Glutamatergic neuron (in vitro differentiated cells): ENCODE results near the gene TMPRSS15. TPM values are rescaled to one million over a fixed set of nuclear protein-coding genes. Genes with fewer than 3 reads are reported as not detected.

Experiments
- DNase-seq: peaks from one replicate; pipeline ENCODE4 v3.0.0; 2022
- H3K27ac Mint-ChIP-seq: one replicate; pipeline ENCODE4 v1.8.0; 2020; ENCODE audit warnings: mild to moderate bottlenecking, mixed read lengths, inconsistent platforms; ENCODE audit not compliant: unreplicated experiment
- H3K27me3 Mint-ChIP-seq: one replicate; pipeline ENCODE4 v1.8.0; 2020; ENCODE audit warnings: mild to moderate bottlenecking, moderate library complexity, mixed read lengths, inconsistent platforms; ENCODE audit not compliant: unreplicated experiment
- H3K36me3 Mint-ChIP-seq: one replicate; pipeline ENCODE4 v1.8.0; 2020; ENCODE audit warnings: mild to moderate bottlenecking, mixed read lengths, inconsistent platforms; ENCODE audit not compliant: unreplicated experiment
- H3K4me1 Mint-ChIP-seq: one replicate; pipeline ENCODE4 v1.8.0; 2020; ENCODE audit warnings: mild to moderate bottlenecking, low read depth, mixed read lengths, inconsistent platforms; ENCODE audit not compliant: unreplicated experiment
- H3K4me3 Mint-ChIP-seq: one replicate; pipeline ENCODE4 v1.8.0; 2020; ENCODE audit warnings: mild to moderate bottlenecking, mixed read lengths, inconsistent platforms; ENCODE audit not compliant: unreplicated experiment
- H3K9me3 Mint-ChIP-seq: one replicate; pipeline ENCODE4 v1.8.0; 2020; ENCODE audit warnings: mild to moderate bottlenecking, moderate library complexity, mixed read lengths, inconsistent platforms; ENCODE audit not compliant: unreplicated experiment
- total RNA-seq: library from RNA; stranded (reverse); fragmentation: NEBNext Ultra II Directional; extraction: Animal tissue kit (Norgen Biotek cat#: 25700); gene quantifications from one replicate; pipeline ENCODE4 v1.2.1, GENCODE V29; 2021; ENCODE audit not compliant: unreplicated experiment
- TF ChIP-seq, protein P1 (sequence below): fragments of 200-600 bp; sonication (generic); IDR thresholded peaks from one replicate; pipeline ENCODE4 v1.5.0; 2021; ENCODE audit not compliant: partially characterized antibody, unreplicated experiment

TMPRSS15 gene
- total RNA-seq, 1 donor from 2014 or later: not detected

DNA sequence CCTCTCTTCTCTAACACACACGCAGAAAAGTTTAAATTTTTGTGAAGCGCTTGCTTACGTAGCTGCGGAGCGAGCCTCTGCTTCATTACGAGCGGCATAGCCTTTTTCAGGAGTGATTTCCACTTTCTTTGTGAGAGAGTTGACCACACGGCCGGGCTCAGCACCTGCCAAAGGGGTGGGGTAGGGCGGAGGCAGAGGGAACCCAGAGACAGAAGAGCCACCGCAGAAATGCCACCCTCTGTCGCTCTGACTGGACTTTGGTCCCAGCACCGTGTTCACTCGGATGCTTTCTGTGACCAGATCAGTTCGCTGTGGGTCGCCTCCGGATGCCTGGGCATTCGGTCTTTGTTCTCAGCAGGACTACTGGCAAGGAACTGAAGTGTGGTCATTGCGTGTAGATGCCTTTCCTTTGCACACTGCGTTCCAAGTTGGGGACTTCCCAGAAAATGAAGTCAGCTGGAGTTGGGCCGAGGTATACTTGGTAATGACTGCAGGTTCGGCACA lies 158.1 kb downstream of the TMPRSS15 start:
- peak overlapping the region; percentile 84 for H3K27ac Mint-ChIP-seq
- peaks cover 8% of the 10 kb centered on the region for H3K27me3 Mint-ChIP-seq
- DNase-seq: peak; percentile 29
- TF ChIP-seq, protein P1, sequence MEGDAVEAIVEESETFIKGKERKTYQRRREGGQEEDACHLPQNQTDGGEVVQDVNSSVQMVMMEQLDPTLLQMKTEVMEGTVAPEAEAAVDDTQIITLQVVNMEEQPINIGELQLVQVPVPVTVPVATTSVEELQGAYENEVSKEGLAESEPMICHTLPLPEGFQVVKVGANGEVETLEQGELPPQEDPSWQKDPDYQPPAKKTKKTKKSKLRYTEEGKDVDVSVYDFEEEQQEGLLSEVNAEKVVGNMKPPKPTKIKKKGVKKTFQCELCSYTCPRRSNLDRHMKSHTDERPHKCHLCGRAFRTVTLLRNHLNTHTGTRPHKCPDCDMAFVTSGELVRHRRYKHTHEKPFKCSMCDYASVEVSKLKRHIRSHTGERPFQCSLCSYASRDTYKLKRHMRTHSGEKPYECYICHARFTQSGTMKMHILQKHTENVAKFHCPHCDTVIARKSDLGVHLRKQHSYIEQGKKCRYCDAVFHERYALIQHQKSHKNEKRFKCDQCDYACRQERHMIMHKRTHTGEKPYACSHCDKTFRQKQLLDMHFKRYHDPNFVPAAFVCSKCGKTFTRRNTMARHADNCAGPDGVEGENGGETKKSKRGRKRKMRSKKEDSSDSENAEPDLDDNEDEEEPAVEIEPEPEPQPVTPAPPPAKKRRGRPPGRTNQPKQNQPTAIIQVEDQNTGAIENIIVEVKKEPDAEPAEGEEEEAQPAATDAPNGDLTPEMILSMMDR: no peak
- peaks cover 4% of the 10 kb centered on the region for H3K4me1 Mint-ChIP-seq
- H3K36me3 Mint-ChIP-seq: no peaks in the 10 kb centered on the region
- H3K9me3 Mint-ChIP-seq: peaks cover 3% of the 10 kb centered on the region
- H3K4me3 Mint-ChIP-seq: peak overlapping the region; percentile 89

DNA sequence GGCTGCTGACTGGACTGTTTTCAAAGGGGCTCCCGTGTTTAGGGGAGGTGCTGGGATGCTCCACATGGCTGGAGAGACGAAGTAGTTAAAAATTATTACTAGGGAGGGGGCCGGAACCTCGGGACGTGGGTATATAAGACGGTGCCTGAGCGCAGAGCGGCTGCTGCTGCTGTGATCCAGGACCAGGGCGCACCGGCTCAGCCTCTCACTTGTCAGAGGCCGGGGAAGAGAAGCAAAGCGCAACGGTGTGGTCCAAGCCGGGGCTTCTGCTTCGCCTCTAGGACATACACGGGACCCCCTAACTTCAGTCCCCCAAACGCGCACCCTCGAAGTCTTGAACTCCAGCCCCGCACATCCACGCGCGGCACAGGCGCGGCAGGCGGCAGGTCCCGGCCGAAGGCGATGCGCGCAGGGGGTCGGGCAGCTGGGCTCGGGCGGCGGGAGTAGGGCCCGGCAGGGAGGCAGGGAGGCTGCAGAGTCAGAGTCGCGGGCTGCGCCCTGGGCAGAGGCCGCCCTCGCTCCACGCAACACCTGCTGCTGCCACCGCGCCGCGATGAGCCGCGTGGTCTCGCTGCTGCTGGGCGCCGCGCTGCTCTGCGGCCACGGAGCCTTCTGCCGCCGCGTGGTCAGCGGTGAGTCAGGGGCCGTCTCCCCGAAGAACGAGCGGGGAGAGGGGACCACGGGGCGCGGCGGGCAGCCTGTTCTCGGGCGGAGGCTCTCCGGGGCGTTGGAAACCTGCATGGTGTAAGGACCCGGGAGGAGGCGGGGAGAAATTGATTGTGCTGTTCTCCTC lies 158.7 kb downstream of the TMPRSS15 start, which contains the start of gene CHODL:
CHODL (plus strand) TSS at position 163 of the 793 bp plus-strand sequence; CDS start at position 554, 391 bp downstream.
- Mint-ChIP-seq H3K27ac (peak within 1 kb of the TSS; percentile 84), H3K9me3 (peaks cover 3% of the 10 kb centered on the region), H3K27me3 (peaks cover 8% of the 10 kb centered on the region), H3K4me3 (peak within 1 kb of the TSS; percentile 94), H3K36me3 (no peaks in the 10 kb centered on the region), H3K4me1 (peaks cover 4% of the 10 kb centered on the region)
- TF ChIP-seq, protein P1: no peak
- peak; percentile 69 for DNase-seq

DNA sequence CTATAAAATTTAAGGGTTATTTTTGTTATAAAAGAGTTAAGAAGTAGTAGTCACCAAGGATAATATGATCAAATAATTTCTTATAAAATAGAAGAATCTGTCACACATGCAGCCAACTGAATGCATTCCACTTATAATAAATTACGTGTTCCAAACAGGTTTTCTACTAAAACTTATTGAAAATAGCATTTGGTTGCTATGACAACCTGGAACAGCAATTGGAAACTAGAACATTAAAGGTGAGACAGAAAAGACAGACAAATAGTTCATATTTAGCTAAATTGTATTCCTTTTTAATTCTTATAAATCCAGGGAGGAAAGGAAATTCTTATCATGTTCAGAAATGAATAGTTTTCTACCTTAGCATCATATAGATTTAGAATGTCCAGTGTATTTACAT lies 168.0 kb downstream of the TMPRSS15 start:
- Mint-ChIP-seq H3K27me3 (peaks cover 1% of the 10 kb centered on the region), H3K27ac (no peak overlapping the region), H3K9me3 (peaks cover 1% of the 10 kb centered on the region), H3K4me3 (no peak overlapping the region), H3K36me3 (peaks cover 8% of the 10 kb centered on the region), H3K4me1 (peaks cover 2% of the 10 kb centered on the region)
- TF ChIP-seq, protein P1: no peak
- DNase-seq: no peak

DNA sequence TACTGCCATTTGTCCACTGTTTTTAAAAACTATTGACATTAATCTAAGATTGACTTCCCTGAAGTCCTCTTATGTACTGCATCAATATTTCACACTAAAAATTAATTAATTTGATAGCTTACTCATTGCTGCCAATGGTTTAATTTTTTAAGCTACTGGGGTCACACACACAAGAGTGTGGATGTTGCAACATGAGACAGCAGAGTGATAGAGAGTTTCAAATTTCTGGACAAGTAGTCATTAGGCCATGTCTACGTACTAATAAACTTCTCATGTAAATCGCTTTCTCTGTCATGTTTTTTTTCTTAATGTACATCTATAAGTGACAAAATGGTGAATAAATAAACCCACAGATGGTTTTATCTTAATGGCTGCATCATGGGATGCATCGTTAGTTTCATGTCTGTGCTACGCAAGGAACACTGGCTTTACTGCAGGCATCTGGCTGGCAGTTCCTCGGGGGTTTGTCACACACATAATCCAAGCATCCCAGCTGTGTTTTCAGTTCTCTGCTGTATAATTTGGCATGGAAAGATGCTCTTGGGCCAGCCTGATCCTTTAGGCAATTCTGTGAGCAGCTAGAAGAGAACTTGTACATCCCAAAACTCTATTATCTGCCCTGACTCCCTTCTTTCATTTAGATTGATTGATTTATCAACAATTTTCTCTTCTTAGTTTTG lies 175.4 kb downstream of the TMPRSS15 start:
- peak; percentile 68 for DNase-seq
- H3K4me3 Mint-ChIP-seq: no peak overlapping the region
- peaks cover 1% of the 10 kb centered on the region for H3K9me3 Mint-ChIP-seq
- TF ChIP-seq, protein P1: no peak
- H3K27ac Mint-ChIP-seq: no peak overlapping the region
- H3K27me3 Mint-ChIP-seq: peaks cover 6% of the 10 kb centered on the region
- H3K4me1 Mint-ChIP-seq: peaks cover 6% of the 10 kb centered on the region
- no peaks in the 10 kb centered on the region for H3K36me3 Mint-ChIP-seq
